HG03159 (cell line): ENCODE data around the gene CD52.
"Not testable (repeated sequence)": the region's sequence is repeated elsewhere in the genome, so short reads cannot be mapped to it uniquely, and the experiment has no call there.

ENCODE experiments used
- ATAC-seq: cut with Tn5 transposase; IDR thresholded peaks from one replicate; pipeline ENCODE4 v1.9.1; 2021; ENCODE audit warnings: mild to moderate bottlenecking, moderate library complexity; ENCODE audit not compliant: unreplicated experiment

CD52 gene

DNA sequence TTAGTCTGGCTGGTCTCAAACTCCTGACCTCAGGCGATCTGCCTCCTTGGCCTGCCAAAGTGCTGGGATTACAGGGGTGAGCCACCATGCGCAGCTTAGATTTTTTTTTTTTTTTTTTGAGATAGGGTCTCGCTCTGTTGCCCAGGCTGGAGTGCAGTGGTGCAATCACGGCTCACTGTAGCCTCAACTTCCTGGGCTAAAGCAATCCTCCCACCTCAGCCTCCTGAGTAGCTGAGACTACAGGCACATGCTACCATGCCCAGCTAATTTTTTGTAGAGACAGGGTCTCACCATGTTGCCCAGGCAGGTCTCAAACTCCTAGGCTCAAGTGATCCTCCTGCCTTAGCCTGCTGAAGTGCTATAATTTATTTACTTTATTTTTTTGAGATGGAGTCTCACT is 11.6 kb downstream of the CD52 start:
- not testable (repeated sequence) for ATAC-seq

DNA sequence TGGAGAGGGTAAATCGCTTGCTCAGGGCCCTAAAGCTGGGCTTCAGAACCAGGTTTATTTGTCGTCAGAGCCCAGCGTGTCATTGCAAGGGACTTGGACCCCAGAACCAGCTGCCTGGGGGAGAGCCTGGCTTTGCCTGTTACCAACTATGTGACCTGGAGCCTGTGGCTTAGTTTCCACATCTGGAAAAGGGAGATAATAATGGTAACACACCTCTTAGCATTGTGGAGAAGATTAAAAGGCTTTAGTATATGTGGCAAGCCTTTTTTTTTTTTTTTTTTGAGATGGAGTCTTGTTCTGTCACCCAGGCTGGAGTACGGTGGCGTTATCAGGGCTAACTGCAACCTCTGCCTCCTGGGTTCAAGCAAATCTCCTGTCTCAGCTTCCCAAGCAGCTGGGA is 12.5 kb downstream of the CD52 start:
- no peak for ATAC-seq

DNA sequence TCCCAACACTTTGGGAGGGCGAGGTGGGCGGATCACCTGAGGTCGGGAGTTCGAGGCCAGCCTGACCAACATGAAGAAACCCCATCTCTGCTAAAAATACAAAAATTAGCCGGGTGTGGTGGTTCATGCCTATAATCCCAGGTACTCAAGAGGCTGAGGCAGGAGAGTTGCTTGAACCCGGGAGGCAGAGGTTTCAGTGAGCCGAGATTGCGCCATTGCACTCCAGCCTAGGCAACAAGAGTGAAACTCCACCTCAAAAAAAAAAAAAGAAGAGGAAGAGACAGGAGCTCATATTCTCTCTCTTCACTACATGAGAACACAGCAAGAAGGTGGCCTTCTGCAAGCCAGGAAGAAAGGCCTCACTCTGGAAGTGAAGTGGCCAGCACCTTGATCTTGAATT is 15.6 kb downstream of the CD52 start:
- ATAC-seq: not testable (repeated sequence)

DNA sequence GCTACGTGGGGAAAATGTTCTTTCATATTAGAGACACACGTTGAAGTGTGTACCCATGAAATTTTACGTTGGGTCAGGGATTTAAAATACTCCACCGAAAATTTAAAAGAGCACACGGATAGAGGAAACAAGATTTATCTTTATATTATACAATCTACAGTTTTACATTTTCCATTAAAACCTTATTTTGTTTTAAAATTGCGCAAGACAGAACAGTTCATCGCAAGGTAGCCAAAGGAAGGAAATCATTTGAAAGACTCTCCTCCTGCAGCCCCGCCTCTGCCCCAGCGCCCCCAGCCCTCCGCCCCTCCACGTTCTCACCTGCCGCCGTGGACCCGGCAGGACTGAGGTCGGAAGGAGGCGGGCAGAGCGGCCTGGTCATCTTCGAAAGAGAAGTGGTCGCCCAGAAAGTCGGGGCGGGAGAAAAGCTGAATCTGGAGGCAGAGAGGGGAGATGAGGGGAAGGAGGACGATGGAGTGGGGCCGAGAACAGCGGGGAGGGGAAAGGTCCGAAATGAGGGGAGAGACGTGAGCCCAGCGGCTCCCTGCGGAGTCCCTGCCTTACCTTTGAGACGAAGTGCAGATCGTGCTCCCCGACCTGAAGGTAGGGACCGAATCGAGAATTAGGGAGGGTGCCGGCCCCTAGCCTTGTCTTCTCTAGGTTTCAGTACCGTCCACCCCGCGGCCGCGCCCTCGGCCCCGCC is 18.2 kb downstream of the CD52 start:
- ATAC-seq: no peak

DNA sequence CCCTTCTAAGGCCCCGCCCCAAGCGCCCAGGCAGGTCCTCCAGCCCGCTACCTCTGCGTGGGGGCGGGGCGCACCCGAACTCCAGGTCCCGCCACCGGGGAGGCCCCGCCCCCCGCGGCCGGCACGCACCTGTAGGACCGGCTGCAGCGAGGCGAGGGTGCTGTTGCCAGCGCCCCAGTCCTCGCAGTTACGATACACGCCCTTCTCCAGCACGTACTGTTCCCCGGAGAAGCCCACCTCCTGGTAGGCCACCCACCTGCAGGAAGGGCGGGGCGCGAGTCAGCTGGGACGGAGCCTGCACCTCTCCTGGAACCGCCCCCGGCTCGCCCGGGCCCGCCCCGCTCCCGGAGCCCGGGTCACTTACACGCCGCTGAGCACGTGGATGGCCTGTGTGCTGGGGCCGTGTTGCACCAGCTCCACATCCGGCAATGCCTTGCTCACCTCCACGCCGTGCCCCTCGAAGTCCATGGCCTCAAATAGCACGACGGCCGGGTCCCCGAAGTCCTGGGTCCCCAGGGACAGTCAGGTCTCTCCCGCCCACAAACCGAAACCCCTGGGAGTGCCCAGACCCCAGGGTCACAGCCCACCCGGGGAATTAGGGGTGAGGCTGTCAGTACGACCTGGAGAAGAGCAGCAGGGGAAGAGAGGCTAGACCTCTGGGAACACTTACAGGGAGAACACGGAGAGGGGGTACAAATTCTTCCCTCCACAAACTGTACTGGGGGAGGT is 18.9 kb downstream of the CD52 start:
- no peak for ATAC-seq

DNA sequence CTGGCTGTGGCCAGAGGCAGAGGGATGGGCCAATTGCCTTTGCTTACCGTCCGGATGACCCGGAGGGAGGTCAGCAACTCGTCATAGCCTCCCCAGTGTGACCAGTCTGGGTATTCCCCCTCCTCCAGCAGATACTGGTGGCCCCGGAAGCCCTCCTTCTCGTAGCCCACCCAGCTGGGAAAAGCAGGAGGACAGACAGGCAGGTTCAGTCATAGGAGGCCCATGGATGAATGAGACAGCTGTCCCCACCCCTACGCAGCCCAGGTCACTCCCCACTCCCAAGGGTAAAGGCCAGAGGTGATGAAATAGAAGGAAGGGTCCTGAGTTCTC is 19.4 kb downstream of the CD52 start:
- no peak for ATAC-seq

DNA sequence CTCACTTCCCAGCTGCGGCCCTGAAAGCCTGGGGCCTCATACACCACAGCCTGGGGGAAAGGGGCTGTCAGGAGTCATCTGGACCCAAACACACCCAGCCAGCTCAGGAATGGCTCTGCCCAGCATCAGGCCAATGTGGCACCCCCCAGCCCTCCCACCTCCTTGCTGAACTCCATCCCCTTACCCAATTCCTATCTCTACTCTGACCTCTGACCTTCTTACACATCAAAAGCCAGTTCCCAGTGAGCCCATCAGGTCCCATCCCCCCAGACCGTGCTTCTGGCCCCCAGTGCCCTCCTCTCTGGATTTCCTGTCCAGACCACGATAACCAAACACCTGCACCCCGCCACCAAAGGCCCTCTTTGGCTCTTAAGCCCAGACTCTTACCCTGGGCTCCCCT is 19.9 kb downstream of the CD52 start:
- no peak for ATAC-seq

DNA sequence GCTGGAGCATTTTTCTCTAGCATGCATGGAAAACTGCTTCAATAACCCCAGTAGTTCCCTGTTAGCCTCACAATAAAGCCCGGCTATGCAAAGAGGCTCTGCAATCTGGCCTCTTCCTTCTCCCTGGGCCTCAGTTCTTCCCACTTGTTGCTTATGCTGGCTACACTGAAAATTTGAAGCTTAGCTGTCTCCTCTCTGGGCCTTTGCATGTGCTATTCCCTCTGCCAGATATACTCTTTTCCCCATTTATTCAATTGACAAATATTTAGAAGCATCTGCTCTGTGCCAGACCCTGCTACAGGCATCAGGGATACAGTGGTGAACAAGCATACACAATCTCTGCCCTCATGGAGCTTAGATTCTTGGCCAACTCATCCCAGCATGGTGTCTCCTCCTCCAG is 20.9 kb downstream of the CD52 start:
- ATAC-seq: no peak

DNA sequence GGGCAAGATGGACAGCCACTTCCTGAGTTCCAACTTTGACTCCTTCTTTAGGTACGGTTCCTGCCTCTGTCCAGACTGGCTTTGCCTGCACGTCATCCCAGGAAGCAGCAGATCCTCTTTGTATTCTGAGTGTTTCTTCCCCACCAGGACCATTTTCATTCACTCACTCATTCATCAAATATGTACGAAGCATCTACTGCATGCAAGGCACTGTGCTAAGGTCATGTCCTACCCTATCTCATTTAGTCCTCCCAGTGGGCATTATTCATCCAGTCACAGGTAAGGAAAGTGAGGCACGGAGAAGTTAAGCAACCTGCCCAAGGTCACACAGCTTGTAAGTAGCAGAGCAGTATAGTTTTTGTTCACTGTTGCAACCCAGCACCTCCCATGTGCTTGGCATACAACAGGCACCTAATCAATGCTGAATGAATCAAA is 22.3 kb downstream of the CD52 start:
- ATAC-seq: no peak

DNA sequence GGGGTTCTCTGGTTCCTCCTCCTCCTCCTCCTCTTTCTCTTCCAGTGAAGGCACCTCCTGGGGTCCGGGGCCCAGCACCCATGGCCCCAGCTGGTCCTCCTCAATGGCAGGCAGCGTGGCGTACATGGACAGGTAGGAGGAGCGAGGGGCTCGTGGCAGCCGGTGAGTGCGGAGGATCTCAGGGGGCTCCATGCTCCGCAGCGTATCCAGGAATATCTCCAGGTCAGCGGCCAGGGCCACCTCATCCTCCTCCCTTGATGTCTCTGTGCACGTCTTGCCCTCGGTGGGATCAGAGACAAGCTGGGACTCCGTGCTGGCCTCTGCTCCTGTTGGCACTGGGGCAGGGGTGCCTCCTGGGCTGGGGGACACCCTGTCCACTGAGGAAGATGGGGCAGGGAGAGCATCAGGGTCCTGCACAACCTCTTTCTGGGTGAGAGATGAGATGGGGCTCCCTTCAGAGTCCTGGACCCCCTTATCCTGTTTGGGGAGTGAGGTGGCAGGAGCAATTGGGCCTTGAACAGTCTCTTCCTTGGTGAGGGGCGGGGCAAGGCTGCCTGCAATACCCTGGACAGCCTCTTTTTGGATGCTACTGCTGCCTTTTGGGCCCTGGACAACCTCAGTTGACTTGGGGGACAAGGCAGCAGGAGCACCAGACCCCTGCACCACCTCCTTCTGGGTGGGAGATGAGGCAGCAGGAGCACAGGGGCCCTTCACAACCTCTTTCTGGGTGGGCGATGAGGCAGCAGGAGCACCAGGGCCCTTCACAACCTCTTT is 26.6 kb downstream of the CD52 start:
- ATAC-seq: no peak

DNA sequence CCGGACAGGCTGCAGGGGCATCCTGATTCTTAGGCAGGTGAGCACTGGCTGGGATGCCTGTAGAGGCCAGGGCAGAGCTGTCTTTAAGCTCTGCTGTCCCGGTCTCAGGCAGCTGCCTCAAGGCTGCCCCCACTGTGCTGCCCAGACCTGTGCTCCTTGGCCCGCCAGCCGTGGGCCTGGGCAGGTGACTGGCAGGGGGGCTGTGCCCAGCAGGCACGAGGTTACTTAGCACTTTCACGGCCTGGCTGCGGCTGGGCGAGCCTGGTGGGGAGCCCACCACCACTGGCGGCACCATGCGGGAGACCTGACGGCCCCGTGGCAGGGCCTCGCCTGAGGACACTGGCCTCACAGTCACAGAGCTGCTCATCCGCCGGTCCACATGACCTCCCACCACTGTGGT is 28.0 kb downstream of the CD52 start:
- no peak for ATAC-seq

DNA sequence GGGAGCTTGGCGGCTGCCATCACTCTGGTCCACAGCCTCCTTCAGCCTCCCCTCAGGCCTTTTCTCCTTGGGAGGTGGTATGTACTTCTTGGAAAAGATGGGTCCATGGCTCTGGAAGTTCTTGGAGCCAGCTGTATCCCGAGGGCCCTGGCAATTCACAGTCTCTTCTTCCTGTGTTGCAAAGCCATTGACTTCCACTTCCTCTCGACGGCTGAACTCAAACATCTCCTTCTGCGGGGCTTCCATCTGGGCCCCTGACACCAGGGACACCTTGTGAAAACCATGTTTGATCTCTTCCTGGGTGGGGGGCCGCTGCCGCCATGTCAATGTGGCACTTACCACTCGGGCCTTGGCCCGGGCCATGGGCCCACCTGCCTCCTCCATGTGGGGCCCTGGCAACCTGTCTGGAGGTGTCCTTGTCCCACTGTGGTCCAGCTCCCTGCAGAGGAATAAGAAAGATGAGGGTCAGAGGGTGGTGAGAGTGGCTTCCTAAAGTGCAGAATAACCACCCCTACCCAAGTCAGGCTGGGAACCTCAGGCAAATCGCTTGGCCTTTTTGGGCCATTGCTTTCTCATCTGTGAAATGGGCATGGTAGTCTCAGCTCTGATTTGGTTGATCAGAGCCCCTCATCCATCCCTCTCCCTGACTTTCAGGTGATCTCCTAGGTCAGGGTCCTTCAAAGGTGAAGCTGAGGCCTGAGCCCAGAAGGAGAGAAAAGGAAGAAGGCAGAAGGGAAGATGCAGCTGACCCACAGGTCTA is 28.7 kb downstream of the CD52 start:
- no peak for ATAC-seq

DNA sequence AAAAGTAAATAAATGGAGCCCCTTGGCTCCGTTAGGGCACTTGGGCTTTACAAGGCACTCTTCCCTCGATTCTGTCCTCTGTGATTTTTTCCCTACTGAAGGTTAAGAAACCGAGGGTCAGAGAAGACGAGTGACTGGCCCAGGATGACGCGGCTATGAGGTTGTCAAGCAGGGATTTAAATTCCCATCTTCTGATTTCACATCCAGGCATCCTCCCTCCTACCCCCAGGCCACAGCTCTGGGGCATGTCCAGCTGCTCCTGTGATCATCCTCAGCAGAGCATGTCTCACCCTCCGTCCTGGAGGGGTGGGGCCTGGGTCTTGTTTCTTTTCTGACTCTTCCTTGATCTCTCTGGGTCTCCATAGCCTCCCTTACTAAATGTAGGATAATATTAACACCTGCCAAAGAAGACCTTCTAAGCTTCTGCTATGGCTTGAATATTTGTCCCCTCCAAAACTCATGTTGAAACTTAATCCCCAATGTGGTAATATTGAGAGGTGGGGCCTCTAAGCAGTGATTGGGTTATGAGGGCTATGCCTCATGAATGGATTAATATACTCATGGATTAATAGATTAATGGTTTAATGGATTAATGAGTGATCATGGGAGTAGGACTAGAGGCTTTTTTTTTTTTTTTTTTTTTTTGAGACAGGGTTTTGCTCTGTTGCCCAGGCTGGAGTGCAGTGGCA is 31.6 kb downstream of the CD52 start:
- no peak for ATAC-seq

DNA sequence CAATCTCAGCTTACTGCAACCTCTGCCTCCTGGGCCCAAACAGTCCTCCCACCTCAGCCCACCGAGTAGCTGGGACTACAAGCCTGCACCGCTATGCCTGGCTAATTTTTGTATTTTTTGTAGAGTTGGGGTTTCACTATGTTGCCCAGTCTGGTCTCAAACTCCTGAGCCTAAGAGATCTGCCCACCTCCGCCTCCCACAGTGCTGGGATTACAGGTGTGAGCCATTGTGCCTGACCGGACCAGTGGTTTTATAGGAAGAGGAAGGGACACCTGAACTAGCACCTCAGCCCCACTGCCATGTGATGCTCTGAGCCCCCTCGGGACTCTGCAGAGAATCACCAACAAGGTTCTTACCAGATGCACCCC is 32.1 kb downstream of the CD52 start:
- ATAC-seq: no peak

DNA sequence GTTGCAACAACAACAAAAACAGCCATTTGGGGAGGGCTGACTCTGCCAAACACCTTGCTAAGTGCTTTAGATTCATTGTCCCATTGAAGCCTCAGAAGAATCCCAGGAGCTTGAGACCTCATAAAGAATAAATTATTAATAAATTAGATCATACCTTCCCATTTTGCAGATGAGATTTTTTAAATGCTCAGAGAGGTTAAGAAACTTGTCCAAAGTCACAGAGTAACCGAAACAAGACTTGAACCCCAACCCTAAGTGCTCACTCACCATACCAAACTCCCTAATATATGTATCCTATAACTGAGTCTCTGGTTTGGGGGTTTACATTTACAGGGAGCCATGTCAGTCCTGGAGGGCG is 32.6 kb downstream of the CD52 start:
- no peak for ATAC-seq

DNA sequence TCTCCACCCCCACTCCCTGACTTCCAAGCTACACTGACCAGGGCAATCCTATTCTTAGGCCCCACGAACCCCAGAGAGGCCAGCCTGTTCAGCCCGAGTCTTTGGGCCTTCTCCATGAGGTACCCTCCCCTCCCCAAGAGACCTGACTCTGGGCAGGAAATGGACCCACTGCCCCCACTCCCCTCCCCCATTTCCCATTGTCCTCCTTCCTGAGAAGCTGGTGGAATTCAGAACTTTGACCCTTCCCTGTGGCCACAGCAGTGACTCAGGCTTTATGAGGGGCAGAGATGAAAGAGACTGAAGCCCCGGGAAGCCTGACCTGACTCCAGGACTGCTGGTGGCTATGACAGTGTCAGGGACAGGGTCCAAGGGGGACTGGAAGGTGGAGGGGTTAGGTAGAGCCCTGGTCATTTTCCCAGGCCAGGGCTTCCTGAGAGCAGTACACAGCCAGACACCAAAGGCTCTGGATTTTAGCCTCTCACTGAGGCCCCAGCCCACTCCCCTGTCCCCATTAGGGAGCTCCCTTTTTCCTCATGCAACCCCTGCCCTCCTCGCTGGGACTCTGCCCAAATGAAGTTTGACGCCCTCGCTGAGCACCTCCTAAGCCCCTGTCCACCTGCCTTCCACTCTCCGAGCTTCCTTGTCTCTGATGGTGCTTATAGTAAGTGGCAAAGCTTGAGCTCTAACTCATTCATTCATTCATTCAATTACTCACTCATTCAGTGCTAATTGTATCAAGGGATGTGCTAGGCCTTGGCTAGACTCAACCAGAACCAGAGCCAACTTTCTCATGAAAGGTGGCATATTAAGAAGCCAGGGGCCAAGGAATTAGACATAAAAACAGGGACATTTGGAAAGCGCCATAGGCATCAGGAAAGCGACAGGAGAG is 33.2 kb downstream of the CD52 start:
- ATAC-seq: no peak

DNA sequence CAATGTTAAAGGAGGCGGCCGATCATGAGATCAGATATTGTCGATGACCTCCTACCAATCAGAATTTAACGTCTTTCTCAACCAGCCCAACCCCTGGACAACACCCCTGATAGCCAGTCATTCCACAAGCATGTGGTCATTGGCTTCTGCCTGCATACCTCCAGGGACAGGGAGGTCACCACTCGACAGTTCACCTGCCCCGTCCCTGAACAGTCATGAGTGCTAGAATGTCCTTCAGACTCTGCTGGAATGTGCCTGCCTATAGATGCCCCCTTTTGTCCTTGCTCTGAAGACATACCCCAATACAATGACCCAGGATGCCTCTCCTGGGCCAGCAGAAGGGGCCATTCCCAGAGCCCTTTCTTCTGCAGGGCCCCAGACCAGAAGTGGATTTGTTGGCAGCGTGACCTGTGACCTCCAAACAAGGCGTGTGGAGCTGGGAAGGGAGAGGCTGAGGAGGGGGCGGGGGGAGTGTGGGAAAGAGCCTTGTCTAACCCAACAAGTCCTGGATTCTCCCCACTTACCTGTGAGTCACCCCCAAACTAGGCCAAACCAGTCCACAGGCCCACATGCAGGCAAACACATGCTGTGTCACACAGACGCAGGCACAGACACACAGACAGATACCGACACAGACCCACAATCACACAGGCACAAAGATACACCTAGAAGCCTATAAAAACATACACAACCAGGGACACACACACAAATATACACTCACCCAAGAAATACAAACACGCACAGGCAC is 34.0 kb downstream of the CD52 start:
- ATAC-seq: no peak

DNA sequence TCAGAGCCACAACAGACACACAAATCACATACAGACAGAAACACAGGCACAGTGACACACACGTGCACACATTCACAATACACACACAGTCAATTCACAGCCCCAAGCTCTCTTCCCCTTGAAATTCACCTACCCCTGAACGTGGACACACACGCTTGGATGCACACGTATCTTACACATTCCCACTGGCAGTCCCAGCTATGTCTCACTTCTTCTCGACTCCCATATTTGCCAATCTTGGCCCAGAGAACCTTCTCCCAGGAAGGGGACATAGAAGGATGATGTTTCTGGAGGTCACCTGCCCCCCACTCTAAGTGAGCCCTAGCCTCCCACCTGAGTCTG is 34.6 kb downstream of the CD52 start:
- ATAC-seq: no peak

DNA sequence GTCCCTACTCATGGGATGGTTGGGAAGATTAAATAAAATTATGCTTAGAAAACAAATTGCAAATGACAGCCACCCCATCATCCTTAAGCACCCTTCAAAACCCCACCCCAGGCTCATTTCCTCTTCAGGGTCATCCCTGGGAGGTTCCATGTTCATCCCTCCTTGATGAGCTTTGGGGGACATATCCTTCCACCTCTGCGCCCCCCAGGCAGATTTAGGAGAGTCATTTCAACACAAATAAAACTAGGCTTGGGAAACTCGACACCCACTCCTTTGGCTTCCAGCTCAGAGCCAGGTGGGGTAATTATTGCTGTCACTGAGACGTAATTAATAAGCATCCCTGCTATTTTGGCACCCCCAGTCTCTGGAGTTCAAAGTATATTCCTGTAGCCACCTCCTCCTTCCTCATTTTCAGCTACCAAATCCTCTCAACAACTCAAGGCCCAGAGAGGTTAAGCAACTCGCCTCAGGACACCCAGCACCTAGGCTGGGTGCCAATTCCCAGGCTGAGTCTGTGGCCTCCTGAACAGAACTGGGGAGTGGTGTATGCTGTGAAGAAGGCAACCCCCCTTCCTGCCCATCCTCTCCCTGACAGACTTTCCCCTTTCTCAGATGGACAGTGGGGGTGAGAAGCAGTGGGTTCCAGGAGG is 35.6 kb downstream of the CD52 start:
- ATAC-seq: no peak
